Measurements from ENCODE around the gene TMEM100. TPM values are rescaled to one million over a fixed set of nuclear protein-coding genes. Genes with fewer than 3 reads are reported as not detected.

Gene TMEM100
- polyA plus RNA-seq, 6 donors from 2014 or later: not detected

DNA sequence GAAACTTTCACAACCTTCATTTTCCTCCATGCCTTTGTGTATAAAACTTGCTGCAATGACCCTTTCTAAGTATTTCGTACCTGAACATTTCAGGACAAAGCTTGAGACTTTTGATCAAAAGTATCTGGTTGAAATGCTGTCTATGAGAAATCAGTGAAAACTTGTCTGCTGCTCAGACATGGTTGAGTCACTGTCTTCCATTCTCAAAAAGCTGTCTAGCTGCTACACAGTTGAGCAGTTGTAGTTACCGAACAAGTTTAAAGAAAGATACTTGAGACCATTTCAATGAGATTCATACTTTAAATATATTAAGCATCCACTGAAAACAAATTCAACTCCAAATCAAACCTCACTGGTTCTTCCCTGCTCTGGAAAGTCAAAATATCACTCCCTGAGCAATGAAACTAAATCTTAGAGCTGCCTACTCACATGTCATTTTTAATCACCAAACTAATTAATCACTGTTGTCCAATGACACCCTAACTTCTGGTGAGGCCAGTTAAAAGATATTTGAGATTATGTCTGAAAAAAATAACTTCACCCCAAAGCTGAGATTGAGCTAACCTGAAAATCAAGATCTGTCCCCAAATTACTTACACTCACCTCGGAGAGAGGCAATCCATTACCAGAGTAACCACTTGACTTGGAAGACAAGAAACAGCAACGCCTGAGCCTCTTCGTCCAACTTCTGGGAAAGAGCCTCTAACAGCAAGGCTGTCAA, 488 bp downstream of the TMEM100 start:
- ATAC-seq (ENCODE audit: low read depth in 2 of 2): no peak
- DNase-seq: no peak
- H3K4me3 Mint-ChIP-seq: no peak overlapping the region
- H3K27ac Mint-ChIP-seq: no peak overlapping the region
- H3K36me3 Mint-ChIP-seq: no peaks in the 10 kb centered on the region
- peaks cover 24 to 46% (median 33%) of the 10 kb centered on the region in 3 donors for H3K27me3 Mint-ChIP-seq
- peaks cover 4 to 9% (median 6%) of the 10 kb centered on the region in 3 donors for H3K4me1 Mint-ChIP-seq
- no peaks in the 10 kb centered on the region for H3K9me3 Mint-ChIP-seq

DNA sequence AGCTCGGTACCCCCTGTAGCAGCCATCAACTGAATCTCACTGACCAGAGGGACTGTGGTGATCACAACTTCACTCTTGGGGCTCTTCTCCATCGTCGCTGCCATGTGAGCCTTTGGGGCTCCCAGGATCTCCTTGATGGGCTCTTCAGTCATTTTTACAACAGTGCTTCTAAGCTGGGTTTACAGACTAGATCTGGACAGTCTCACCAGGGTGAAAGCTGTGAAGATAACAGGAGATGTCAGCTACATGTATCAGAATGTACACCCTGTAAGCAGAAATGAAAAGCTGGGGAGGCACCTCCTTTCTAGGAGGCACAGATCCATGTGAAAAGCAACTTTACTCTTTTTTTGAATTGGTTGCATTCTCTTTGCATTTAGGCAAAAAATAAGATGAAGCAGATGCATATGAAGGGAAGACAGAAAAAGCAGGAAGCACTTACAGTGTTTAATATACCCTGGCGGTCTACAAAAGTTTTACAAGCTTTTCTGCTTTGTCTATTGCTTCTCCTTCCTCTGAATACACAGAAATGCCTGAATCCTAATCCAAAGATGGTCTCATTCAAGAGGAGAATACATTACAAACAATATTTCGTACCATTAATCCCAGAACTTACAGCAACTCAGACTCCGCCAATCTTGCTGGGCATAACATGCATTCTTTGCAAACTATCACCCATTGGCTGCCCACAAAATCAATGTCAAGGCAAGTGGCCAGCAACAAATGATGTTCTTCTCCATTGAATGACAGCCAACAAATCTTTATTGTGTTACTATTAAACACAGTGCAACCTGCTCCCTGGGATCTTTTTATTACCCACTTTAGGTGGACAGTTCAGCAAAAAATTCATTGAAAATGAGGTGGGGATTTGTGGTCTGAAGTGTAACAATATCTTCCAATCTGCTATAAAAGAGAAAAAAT, 1.5 kb downstream of the TMEM100 start:
- Mint-ChIP-seq H3K4me3 (no peak overlapping the region), H3K9me3 (no peaks in the 10 kb centered on the region), H3K27ac (no peak overlapping the region), H3K27me3 (peaks cover 24 to 36% (median 24%) of the 10 kb centered on the region in 3 donors), H3K4me1 (peaks cover 4 to 9% (median 6%) of the 10 kb centered on the region in 3 donors), H3K36me3 (no peaks in the 10 kb centered on the region)
- ATAC-seq (ENCODE audit: low read depth in 2 of 2): no peak
- no peak for DNase-seq

DNA sequence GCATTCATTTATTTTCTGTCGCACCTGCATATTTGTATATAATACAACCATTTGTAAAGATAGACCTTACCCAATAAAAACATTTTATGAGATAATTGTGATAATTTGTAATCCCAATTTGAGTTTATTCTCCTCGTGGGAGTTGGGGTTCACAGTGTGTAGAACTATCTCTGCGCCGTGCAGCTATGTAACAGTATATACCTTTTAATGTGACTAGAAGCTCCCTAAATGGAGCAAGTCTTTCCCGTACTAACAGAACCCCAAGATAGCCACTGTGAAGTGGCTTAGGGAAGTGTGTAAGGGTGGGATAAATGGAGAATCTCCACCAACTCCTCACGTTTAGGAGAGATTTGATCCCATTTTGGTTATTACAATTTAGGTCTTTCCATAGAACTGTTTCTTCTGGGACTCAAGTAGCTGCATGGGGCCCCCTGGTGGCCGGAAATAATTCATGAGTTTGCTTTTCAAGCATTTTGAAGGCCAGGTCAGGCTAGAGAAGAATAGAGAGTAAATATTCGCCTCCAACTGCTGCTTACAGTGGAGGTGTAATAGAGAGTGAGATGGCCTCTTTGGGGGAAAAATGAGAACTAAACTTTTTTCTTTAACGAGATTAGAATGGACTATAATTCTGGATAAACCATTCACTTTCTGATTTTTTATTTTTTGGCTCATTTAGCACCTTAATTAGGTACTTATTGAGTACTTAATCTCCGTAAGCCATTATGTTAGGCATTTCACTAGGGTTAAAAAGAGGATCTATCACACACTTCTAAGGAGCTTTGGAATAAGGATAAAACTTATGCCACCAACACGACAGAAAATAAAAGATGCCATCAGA, 4.5 kb downstream of the TMEM100 start:
- no peak for ATAC-seq (ENCODE audit: low read depth in 2 of 2)
- H3K4me1 Mint-ChIP-seq: no peaks in the 10 kb centered on the region

DNA sequence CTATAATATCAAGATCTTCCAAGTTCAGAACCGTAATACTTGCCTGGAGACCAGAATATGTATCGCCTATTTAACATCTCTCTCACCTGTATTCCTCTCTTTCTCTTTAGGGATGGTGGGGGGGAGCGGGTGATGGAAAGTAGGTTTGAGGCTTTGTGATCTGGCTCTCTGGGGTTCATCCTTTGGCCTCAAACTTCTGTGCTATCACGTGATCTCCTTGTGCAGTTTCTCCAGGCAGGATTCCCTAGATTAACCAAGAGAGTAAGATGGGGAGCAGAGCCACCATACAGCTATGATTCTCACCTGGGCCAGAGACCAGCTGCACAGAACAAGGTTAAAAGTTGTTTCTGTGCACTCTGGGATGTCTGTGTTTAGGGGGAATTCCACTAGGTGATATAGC, 5.2 kb downstream of the TMEM100 start:
- Mint-ChIP-seq H3K9me3 (no peaks in the 10 kb centered on the region), H3K27ac (no peak overlapping the region), H3K27me3 (peaks cover 9 to 24% (median 21%) of the 10 kb centered on the region in 3 donors), H3K4me3 (no peak overlapping the region), H3K4me1 (no peaks in the 10 kb centered on the region), H3K36me3 (no peaks in the 10 kb centered on the region)
- ATAC-seq (ENCODE audit: low read depth in 2 of 2) (no peak), DNase-seq (no peak)

More for the DNA sequence above, 4.5 kb downstream of the TMEM100 start:
- DNase-seq: peak; percentile 51
- Mint-ChIP-seq H3K27ac (no peak overlapping the region), H3K9me3 (no peaks in the 10 kb centered on the region), H3K36me3 (no peaks in the 10 kb centered on the region), H3K4me3 (no peak overlapping the region), H3K27me3 (peaks cover 15 to 31% (median 27%) of the 10 kb centered on the region in 3 donors)

DNA sequence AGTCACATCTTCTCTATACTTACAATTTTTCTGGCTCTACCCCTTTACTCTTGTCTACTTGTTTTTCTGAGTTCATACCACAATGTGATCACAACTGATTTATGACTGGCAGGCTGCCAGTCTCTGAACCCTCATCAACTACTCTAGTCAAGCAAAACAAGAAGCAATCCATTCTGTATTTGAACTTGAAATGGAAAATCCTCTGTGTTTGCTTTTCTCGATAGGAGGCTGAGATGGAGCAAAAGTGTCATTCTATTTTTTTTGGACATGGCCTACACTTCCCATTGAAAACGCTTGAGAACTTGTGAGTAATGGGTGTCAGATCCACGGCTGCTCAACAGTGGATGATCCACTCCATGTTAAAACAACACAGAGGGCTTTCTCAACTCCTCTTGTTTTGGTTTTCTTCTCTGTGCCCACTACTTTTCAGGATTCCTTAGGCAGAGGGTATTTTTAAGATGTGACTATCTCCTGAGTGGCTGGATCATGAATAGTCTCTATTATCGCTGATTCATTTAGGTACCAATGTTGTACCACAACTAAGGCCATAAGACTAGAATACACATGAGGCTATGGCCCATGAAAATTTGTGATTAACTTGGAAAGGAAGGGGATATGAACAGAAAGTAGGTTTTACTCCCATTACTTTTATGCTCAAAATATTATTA, 11.7 kb downstream of the TMEM100 start:
- Mint-ChIP-seq H3K9me3 (no peaks in the 10 kb centered on the region), H3K4me1 (no peaks in the 10 kb centered on the region), H3K27ac (no peak overlapping the region), H3K27me3 (peaks cover 11 to 28% (median 18%) of the 10 kb centered on the region in 3 donors), H3K36me3 (no peaks in the 10 kb centered on the region), H3K4me3 (no peak overlapping the region)
- DNase-seq (no peak), ATAC-seq (ENCODE audit: low read depth in 2 of 2) (no peak)

DNA sequence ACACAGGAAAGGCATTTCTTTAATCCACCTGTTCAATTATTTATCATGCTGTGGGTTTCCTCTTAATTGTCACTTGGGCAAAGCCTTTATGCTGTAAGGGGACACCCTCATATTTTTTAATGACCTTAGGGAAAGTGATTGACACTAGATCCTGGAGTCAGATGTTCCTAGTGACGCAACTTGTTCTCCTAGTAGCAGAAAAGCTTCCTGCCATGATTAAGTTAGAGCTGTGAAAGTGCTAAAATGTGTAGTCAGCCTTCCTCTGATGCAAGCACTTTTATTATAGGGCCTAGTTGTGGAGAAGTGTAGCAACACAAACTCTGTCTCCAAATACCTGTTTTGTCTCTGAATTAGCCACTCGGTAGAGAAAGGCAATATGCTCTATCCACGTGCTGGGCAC, 12.3 kb downstream of the TMEM100 start:
- Mint-ChIP-seq H3K4me1 (no peaks in the 10 kb centered on the region), H3K27ac (no peak overlapping the region), H3K36me3 (no peaks in the 10 kb centered on the region), H3K9me3 (peaks cover 0 to under 1% (median 0%) of the 10 kb centered on the region in 7 donors), H3K4me3 (no peak overlapping the region), H3K27me3 (peaks cover 11 to 32% (median 22%) of the 10 kb centered on the region in 3 donors)
- DNase-seq (no peak), ATAC-seq (ENCODE audit: low read depth in 2 of 2) (no peak)

DNA sequence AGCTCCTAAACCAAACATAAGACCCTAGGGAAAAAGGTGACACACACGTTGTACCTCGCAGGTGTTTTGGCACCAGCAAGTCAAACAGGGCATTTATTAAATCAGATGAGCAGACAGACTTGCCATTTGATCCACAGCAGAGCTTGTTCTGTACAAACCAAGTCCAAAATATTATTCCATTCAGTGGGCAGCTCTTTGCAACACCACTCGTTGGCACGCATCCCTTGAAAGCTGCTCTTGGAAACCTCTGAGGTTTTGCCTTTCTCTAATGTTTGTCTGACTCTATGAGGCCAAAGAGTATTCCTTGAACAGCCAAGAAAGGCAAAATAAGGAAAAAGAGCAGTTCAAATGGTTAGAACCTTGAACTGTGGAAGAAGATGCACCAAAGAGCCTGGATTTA, 12.7 kb downstream of the TMEM100 start:
- Mint-ChIP-seq H3K27me3 (peaks cover 11 to 31% (median 22%) of the 10 kb centered on the region in 3 donors), H3K36me3 (no peaks in the 10 kb centered on the region), H3K27ac (no peak overlapping the region), H3K4me1 (no peaks in the 10 kb centered on the region), H3K9me3 (peaks cover 0 to 1% (median 0%) of the 10 kb centered on the region in 7 donors), H3K4me3 (no peak overlapping the region)
- no peak for DNase-seq
- ATAC-seq (ENCODE audit: low read depth in 2 of 2): no peak

DNA sequence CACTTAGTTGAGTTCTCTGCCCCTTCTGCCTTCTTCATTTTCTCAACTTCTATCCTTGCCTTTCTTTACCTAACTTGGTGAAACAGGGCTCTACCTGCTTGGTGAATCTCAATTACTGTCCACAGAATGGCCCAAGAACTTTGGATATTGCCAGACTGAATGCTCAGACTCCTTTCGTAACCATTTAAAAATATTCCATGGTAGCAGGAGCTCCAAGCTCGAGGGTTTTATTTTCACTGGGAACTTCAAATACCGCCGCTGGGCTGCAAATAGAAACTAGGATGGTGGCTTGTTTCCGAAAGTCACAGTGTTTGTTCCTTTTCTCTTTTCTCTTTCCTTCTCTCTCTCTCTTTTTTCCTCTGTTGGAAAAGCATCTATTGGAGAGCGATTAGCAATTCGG, 13.2 kb downstream of the TMEM100 start:
- Mint-ChIP-seq H3K27ac (no peak overlapping the region), H3K4me3 (no peak overlapping the region), H3K4me1 (no peaks in the 10 kb centered on the region), H3K36me3 (no peaks in the 10 kb centered on the region), H3K9me3 (peaks cover 0 to 1% (median 0%) of the 10 kb centered on the region in 7 donors), H3K27me3 (peaks cover 17 to 32% (median 24%) of the 10 kb centered on the region in 3 donors)
- DNase-seq: no peak
- no peak for ATAC-seq (ENCODE audit: low read depth in 2 of 2)

DNA sequence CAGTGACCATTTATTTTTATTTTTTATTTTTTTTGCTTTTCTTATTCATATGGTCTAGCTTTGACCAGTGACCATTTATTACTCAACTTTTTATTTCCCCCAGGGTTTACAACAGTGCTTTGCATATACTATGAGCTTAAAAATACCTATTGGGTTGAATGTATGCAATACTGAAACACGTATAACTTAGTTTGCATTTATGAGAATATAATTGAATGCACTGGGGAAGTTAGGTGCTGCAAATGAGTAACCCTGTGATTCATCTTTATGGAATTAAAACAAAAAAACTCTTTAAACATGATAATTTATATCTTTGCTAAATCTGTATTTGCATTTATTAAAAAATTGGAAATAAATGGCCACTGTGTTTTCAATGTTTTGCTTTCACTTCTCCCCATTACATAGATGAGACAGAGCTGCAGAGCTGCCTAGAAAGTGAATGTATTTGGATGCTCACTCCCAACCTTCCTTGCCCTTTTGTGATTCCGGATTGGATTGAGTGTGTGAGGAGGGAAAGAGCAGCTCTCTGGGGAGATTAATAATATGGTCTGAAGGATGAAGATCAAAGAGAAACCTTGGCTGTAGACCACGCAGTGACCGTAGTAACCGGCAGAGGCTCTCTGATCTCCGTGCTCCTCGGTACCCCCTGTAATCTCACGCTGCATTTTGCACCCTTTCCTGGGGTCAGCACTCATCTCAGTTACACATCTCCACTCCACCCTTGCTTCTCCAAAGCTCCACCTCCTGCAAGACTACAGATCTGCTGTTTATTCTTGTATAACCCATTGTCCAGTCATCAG, 14.3 kb downstream of the TMEM100 start:
- no peaks in the 10 kb centered on the region for H3K36me3 Mint-ChIP-seq
- H3K27me3 Mint-ChIP-seq: peaks cover 26 to 42% (median 33%) of the 10 kb centered on the region in 3 donors
- no peak overlapping the region for H3K27ac Mint-ChIP-seq
- H3K9me3 Mint-ChIP-seq: peaks cover 0 to 1% (median 0%) of the 10 kb centered on the region in 7 donors
- no peaks in the 10 kb centered on the region for H3K4me1 Mint-ChIP-seq
- H3K4me3 Mint-ChIP-seq: no peak overlapping the region
- DNase-seq (no peak), ATAC-seq (ENCODE audit: low read depth in 2 of 2) (no peak)

DNA sequence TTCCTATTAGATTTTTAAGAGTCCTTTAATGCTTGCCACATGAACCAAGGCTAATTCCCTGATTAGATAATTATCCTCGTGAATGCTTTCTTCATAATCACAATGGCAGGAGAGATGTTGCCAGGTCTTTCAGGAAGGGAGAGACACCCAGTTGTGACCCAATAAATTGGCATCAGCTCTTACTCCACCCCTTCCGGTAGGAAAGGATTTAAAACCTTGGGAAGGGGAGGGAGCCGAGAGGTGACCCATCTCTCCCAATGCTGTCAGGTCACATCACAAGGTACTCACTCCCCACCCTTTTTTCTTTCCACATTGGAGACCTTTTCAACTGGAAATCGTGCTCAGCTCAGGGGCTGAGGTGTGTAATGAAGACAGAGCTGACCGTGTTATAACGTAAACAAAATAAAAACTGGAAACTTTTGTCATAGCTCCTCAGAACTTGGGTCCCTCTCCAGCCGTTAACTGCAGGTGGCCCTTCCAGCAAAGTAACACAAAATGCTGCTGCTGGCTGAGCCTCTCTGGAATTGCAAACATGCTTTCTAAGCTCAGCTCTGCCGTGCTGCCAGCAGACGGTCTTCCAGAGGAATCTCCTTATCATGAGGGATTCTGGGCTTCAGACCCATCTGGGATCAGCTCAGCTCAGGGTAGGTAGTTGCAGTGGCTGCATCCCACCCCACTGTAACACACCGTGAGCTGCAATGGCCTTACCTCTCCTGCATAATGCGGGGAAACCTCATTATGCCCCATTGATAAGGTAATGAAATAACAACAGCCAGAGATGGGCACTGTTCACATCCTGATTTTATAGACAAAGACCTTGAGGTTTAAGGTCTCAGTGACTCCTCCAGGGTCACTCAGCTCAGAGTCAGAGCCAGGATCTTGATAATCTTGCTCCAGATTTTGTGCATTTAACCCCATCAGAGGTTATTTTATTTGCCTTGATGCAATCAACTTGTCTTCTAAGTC, 15.6 kb downstream of the TMEM100 start:
- Mint-ChIP-seq H3K27me3 (peaks cover 26 to 45% (median 33%) of the 10 kb centered on the region in 3 donors), H3K4me3 (no peak overlapping the region)

DNA sequence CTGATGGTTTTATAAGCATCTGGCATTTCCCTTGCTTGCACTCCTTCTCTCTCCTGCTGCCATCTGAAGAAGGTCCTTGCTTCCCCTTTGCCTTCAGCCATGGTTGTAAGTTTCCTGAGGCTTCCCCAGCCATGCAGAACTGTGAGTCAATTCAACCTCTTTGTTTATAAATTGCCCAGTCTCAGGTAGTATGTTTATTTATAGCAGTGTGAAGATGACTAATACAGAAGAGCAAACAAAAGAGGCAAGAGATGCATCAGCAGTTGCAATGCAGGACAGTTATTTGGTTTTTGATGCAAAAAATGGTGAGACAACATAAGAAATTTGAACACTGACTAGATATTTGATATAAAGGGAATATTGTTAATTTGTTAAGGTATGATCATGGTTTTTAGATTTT, 16.8 kb downstream of the TMEM100 start:
- DNase-seq (no peak), ATAC-seq (ENCODE audit: low read depth in 2 of 2) (no peak)
- Mint-ChIP-seq H3K4me1 (no peaks in the 10 kb centered on the region), H3K36me3 (peaks cover 0 to 10% of the 10 kb centered on the region in 2 donors), H3K27me3 (peaks cover 33 to 50% (median 36%) of the 10 kb centered on the region in 3 donors), H3K4me3 (no peak overlapping the region), H3K27ac (no peak overlapping the region), H3K9me3 (peaks cover 3 to 17% (median 9%) of the 10 kb centered on the region in 7 donors)

More for the DNA sequence above, 15.6 kb downstream of the TMEM100 start:
- Mint-ChIP-seq H3K9me3 (peaks cover 0 to 7% (median 4%) of the 10 kb centered on the region in 7 donors), H3K4me1 (no peaks in the 10 kb centered on the region), H3K36me3 (no peaks in the 10 kb centered on the region), H3K27ac (no peak overlapping the region)
- DNase-seq: no peak
- ATAC-seq (ENCODE audit: low read depth in 2 of 2): no peak
